HepG2 (cell line): Measurements from ENCODE around the gene EIF2S2. TPM values are rescaled to one million over a fixed set of nuclear protein-coding genes. Genes with fewer than 3 reads are reported as not detected.

Source experiments
- AHDC1 ChIP-seq: sonication (generic); formaldehyde crosslinking; IDR thresholded peaks from 2 replicates; pipeline ENCODE4 v1.5.1; 2020; ENCODE audit warnings: mild to moderate bottlenecking, missing genetic modification reagents, borderline replicate concordance
- ATF4 ChIP-seq, 2 experiments: fragments of 450-650 bp in 1 of 2; sonication (generic) in 1 of 2; formaldehyde crosslinking; IDR thresholded peaks; 2 replicates each; pipeline versions ENCODE4 v1.5.0 to v1.8.0; 2020 to 2022; ENCODE audit warnings: mild to moderate bottlenecking in 1 of 2, missing genetic modification reagents in 1 of 2
- CBFB ChIP-seq: sonication (generic); formaldehyde crosslinking; IDR thresholded peaks from 2 replicates; pipeline ENCODE4 v1.4.0; 2020; ENCODE audit warnings: missing genetic modification reagents
- CEBPB ChIP-seq: IDR thresholded peaks from 2 replicates; pipeline ENCODE4 v1.6.1; 2011; ENCODE audit warnings: low read depth, low read length, improper control_type of control experiment, borderline replicate concordance
- DR1 ChIP-seq: sonication (generic); formaldehyde crosslinking; IDR thresholded peaks from 2 replicates; pipeline ENCODE4 v1.8.0; 2021; ENCODE audit warnings: mild to moderate bottlenecking, missing genetic modification reagents, inconsistent platforms
- ELF4 ChIP-seq: sonication (generic); formaldehyde crosslinking; IDR thresholded peaks from 2 replicates; pipeline ENCODE4 v1.5.0; 2020; ENCODE audit warnings: missing genetic modification reagents, mild to moderate bottlenecking, moderate library complexity, borderline replicate concordance
- GATAD1 ChIP-seq: IDR thresholded peaks from 2 replicates; pipeline ENCODE4 v1.6.1; 2016; ENCODE audit warnings: missing genetic modification reagents, missing compliant biosample characterization
- HNRNPL ChIP-seq: fragments of 200-400 bp; formaldehyde crosslinking; IDR thresholded peaks from 2 replicates; pipeline ENCODE4 v1.6.1; 2017; ENCODE audit warnings: mild to moderate bottlenecking, low read depth, low read length
- PBX3 ChIP-seq: sonication (generic); formaldehyde crosslinking; IDR thresholded peaks from 2 replicates; pipeline ENCODE4 v1.8.1; 2023; ENCODE audit warnings: missing genetic modification reagents, inconsistent platforms, borderline replicate concordance
- SIX4 ChIP-seq: sonication (generic); formaldehyde crosslinking; IDR thresholded peaks from 2 replicates; pipeline ENCODE4 v1.4.0; 2020; ENCODE audit warnings: missing genetic modification reagents
- SKI ChIP-seq: fragments of 450-650 bp; IDR thresholded peaks from one replicate; pipeline ENCODE4 v1.6.1; 2018; ENCODE audit warnings: mild to moderate bottlenecking; ENCODE audit not compliant: partially characterized antibody
- SNAPC2 ChIP-seq: sonication (generic); formaldehyde crosslinking; IDR thresholded peaks from 2 replicates; pipeline ENCODE4 v1.8.1; 2022; ENCODE audit warnings: mild to moderate bottlenecking, missing genetic modification reagents
- SRY ChIP-seq: sonication (generic); formaldehyde crosslinking; IDR thresholded peaks from 2 replicates; pipeline ENCODE4 v1.8.0; 2022; ENCODE audit warnings: mild to moderate bottlenecking, missing genetic modification reagents
- THRA ChIP-seq: sonication (generic); formaldehyde crosslinking; IDR thresholded peaks from 2 replicates; pipeline ENCODE4 v1.4.0; 2020; ENCODE audit warnings: missing genetic modification reagents, borderline replicate concordance
- YEATS2 ChIP-seq: sonication (generic); formaldehyde crosslinking; IDR thresholded peaks from 2 replicates; pipeline ENCODE4 v1.4.0; 2020; ENCODE audit warnings: missing genetic modification reagents, borderline replicate concordance
- ZNF138 ChIP-seq: sonication (generic); formaldehyde crosslinking; IDR thresholded peaks from 2 replicates; pipeline ENCODE4 v1.5.0; 2020; ENCODE audit warnings: mild to moderate bottlenecking, low read depth, missing genetic modification reagents
- ZNF33A ChIP-seq: sonication (generic); formaldehyde crosslinking; IDR thresholded peaks from 2 replicates; pipeline ENCODE4 v1.5.1; 2020; ENCODE audit warnings: missing genetic modification reagents, mild to moderate bottlenecking, moderate library complexity, borderline replicate concordance
- ZNF350 ChIP-seq: sonication (generic); formaldehyde crosslinking; IDR thresholded peaks from 2 replicates; pipeline ENCODE4 v1.4.0; 2020; ENCODE audit warnings: mild to moderate bottlenecking, low read depth, missing genetic modification reagents, borderline replicate concordance
- ZNF782 ChIP-seq: sonication (generic); formaldehyde crosslinking; IDR thresholded peaks from 2 replicates; pipeline ENCODE4 v1.4.0; 2020; ENCODE audit warnings: missing genetic modification reagents, mild to moderate bottlenecking, borderline replicate concordance
- polyA plus RNA-seq, 8 experiments: library from polyadenylated mRNA; depleted of rRNA in 3 of 8; stranded (reverse) in 7 of 8; unstranded in 1 of 8; fragments of >200 nt; fragmentation: Illumina TruSeq in 4 of 8; extraction: Trizol in 4 of 8; gene quantifications; 2 replicates each; pipeline versions ENCODE4 v1.2.1 to v1.2.3, GENCODE V29; 2011 to 2016; ENCODE audit warnings: low read depth in 4 of 8, missing spikeins in 1 of 8, mixed read lengths in 1 of 8; ENCODE audit not compliant: insufficient read depth in 1 of 8
- total RNA-seq, 5 experiments: library from RNA; depleted of rRNA; stranded (reverse); fragments of >200 nt; fragmentation: Illumina TruSeq; extraction: Trizol; gene quantifications; 2 replicates each; pipeline ENCODE4 v1.2.3, GENCODE V29; 2016; ENCODE audit warnings: low read depth in 1 of 5

Gene EIF2S2
- total and polyA plus RNA-seq, 2 of the 13 experiments (the other 11 are each of a cell fraction or from before 2014, with no cell fraction given): 126 to 213 TPM

- peak; percentile 96 for TF ChIP-seq SNAPC2 (CRISPR knock-in tag)
- TF ChIP-seq CBFB (CRISPR knock-in tag): peak; percentile 86
- peak; percentile 96 to 100 for TF ChIP-seq ATF4 (CRISPR knock-in tag; IDR thresholded peaks at IDR 0.05)
- TF ChIP-seq AHDC1 (CRISPR knock-in tag): peak; percentile 74; the same call in 1 of the 2 replicates
- peak; percentile 83 for TF ChIP-seq HNRNPL
- peak; percentile 99 for TF ChIP-seq ZNF350 (CRISPR knock-in tag)
- peak; percentile 94; the same call in 1 of the 2 replicates for TF ChIP-seq ZNF138
- no peak for TF ChIP-seq ELF4 (CRISPR knock-in tag)
- TF ChIP-seq YEATS2 (CRISPR knock-in tag): peak; percentile 96
- TF ChIP-seq ZNF782 (CRISPR knock-in tag): peak; percentile 93
- TF ChIP-seq SKI: peak; percentile 69
- no peak; the same call in 1 of the 2 replicates for TF ChIP-seq THRA
- TF ChIP-seq ZNF33A: no peak
- peak; percentile 99 for TF ChIP-seq SRY (CRISPR knock-in tag)
- peak; percentile 99 for TF ChIP-seq DR1 (CRISPR knock-in tag)
- peak; percentile 93 for TF ChIP-seq GATAD1
- peak; percentile 78 for TF ChIP-seq PBX3 (CRISPR knock-in tag)
- peak; percentile 94 for TF ChIP-seq CEBPB
- TF ChIP-seq SIX4: no peak; the same call in none of the 2 replicates
These were observed at the start of gene EIF2S2 (continued) for GRCh38 chr20:34111702-34112599.
